Effector memory CD8-positive, alpha-beta T cell (primary cell): ENCODE measurements around the gene SDK1.
A peak's percentile ranks its signal among the peaks of the same experiment; 100 is the strongest.

Experiments
- ATAC-seq: fragments of 150-1000 bp; cut with Tn5 transposase; replicated peaks from 2 replicates; pipeline ENCODE4 v1.10.0; 2021; ENCODE audit warnings: mild to moderate bottlenecking, moderate library complexity
- DNase-seq, 3 experiments: peaks; one replicate each; pipeline ENCODE4 v3.0.0; 2021
- H3K27ac Mint-ChIP-seq, 2 donors: one replicate each; pipeline ENCODE4 v1.8.0; 2022; ENCODE audit warnings: mild to moderate bottlenecking in 2 of 2, mixed read lengths in 2 of 2, moderate library complexity in 2 of 2
- H3K27me3 Mint-ChIP-seq, 2 donors: one replicate each; pipeline ENCODE4 v1.8.0; 2022; ENCODE audit warnings: mixed read lengths in 2 of 2
- H3K36me3 Mint-ChIP-seq: one replicate; pipeline ENCODE4 v1.8.0; 2022; ENCODE audit warnings: mild to moderate bottlenecking, moderate library complexity, mixed read lengths; ENCODE audit not compliant: insufficient read depth
- H3K4me1 Mint-ChIP-seq, 2 donors: one replicate each; pipeline ENCODE4 v1.8.0; 2022; ENCODE audit warnings: low read depth in 2 of 2, mixed read lengths in 2 of 2
- H3K4me3 Mint-ChIP-seq, 2 donors: one replicate each; pipeline ENCODE4 v1.8.0; 2022; ENCODE audit warnings: mild to moderate bottlenecking in 2 of 2, mixed read lengths in 2 of 2, moderate library complexity in 2 of 2
- H3K9me3 Mint-ChIP-seq, 2 donors: one replicate each; pipeline ENCODE4 v1.8.0; 2022; ENCODE audit warnings: mixed read lengths in 2 of 2

The SDK1 gene

DNA sequence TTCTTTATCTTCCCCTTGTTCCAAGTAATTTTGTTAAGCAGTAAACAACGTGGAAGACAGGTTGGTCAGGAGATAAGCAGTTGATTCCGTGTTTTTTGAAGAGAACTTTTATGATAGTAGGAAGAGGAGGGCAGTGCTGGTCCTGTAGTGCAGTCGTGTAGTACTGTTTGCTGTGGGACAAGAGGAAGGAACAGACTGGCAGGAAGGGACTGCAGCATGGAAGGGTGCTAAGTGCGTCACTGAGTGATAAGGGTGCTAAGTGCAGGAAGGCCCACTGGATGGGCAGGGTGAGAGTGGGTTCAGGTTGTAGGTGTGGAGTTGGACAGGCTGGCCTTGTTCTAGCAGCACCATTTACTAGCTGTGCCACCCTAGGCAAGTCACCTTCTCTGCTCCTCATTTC is 125.0 kb downstream of the SDK1 start:
- DNase-seq = no peak
- no peak overlapping the region for H3K27ac Mint-ChIP-seq
- H3K4me3 Mint-ChIP-seq = no peak overlapping the region
- no peaks in the 10 kb centered on the region for H3K36me3 Mint-ChIP-seq
- H3K4me1 Mint-ChIP-seq = peaks cover 0 to 3% of the 10 kb centered on the region in 2 donors
- peaks cover 0 to 3% of the 10 kb centered on the region in 2 donors for H3K9me3 Mint-ChIP-seq
- ATAC-seq = no peak
- H3K27me3 Mint-ChIP-seq = no peaks in the 10 kb centered on the region

DNA sequence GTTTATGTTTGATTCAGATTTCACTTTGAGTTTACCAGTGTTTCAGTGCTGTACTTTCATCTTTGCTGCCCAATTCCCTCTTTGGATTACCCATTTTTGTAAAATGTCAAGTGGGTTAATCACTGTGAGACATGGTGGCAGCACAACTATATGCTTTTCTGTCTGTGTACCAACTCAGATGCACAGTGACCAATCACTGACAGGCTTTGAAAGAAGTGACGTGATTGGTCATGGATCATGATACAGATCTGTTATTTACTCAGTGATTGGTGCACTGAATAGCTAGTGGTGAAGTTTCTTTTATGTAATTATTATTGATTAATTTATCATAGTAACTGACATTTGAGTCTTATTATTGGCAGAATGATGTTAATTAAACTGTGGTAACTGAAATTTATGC is 126.9 kb downstream of the SDK1 start:
- no peak for ATAC-seq
- no peaks in the 10 kb centered on the region for H3K9me3 Mint-ChIP-seq
- peaks cover 0 to 3% of the 10 kb centered on the region in 2 donors for H3K4me1 Mint-ChIP-seq
- no peak overlapping the region for H3K4me3 Mint-ChIP-seq
- no peak for DNase-seq
- no peaks in the 10 kb centered on the region for H3K36me3 Mint-ChIP-seq
- H3K27ac Mint-ChIP-seq = peak overlapping the region in 1 of 2 donors; percentile 57
- H3K27me3 Mint-ChIP-seq = no peaks in the 10 kb centered on the region

DNA sequence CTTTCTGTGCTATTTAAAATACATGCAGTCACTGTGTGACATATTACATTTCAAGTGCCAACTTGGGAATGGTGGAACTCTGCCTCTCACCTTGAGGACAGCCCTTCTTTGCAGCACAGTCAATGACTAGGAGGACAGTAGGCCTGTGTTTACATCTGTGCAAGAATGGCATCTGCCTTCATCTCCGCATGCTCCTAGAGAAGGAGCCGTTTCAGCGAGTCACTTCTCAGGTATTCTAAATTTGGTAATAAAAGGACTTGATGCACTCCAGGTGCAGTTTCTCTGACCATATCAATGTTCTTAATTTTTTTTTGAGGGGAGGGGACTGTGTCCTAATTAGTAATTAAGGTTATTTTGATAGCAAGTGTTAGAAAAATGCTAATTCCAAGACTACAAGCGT is 128.9 kb downstream of the SDK1 start:
- H3K9me3 Mint-ChIP-seq = no peaks in the 10 kb centered on the region
- ATAC-seq = no peak

DNA sequence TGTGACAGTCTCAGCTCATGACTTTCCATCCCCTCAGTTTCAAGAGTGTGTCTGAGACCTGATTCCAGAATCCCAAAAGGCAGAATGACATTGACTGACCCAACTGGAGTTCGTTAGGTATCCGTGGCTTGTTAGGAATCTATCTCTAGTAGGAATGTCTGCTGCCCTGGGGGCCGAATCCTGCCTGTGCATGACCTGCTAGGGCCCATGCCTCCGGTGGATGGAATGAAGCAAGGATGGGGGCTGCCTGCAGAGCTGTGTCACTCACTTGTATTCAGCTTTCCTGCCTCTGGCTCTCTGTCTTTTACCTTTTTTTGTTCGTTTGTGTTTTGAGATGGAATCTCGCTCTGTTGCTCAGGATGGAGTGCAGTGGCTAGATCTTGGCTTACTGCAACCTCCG is 129.5 kb downstream of the SDK1 start:
- Mint-ChIP-seq H3K36me3 (no peaks in the 10 kb centered on the region), H3K27me3 (peaks cover 0 to 7% of the 10 kb centered on the region in 2 donors), H3K4me1 (peaks cover 0 to 3% of the 10 kb centered on the region in 2 donors), H3K9me3 (no peaks in the 10 kb centered on the region), H3K4me3 (no peak overlapping the region), H3K27ac (no peak overlapping the region)
- no peak for ATAC-seq
- DNase-seq = no peak

More for the DNA sequence above, 128.9 kb downstream of the SDK1 start:
- no peaks in the 10 kb centered on the region for H3K36me3 Mint-ChIP-seq
- no peak overlapping the region for H3K4me3 Mint-ChIP-seq
- H3K4me1 Mint-ChIP-seq = peaks cover 0 to 3% of the 10 kb centered on the region in 2 donors
- H3K27ac Mint-ChIP-seq = no peak overlapping the region
- peaks cover 0 to 7% of the 10 kb centered on the region in 2 donors for H3K27me3 Mint-ChIP-seq
- no peak for DNase-seq

DNA sequence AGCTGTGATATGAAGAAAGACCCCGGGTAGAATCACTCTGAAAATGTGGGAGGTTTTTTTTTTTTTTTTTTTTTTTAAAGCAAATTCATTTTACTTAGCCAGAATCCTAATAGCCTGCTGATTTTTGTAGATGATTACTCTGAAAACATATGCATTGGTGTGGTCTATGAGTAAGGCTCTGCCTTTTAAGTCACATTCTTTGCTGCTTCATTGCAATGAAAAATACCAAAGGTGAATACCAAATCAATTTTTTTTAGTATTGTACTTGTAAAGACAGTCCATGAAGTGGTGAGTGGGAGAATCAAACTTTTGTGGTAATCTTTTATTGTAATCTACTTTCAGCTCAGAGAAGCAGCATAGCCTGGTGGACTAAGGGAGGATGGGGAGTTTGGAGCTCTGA is 130.3 kb downstream of the SDK1 start:
- no peak for ATAC-seq
- peaks cover 0 to 7% of the 10 kb centered on the region in 2 donors for H3K27me3 Mint-ChIP-seq
- H3K36me3 Mint-ChIP-seq = no peaks in the 10 kb centered on the region
- no peak overlapping the region for H3K27ac Mint-ChIP-seq
- H3K9me3 Mint-ChIP-seq = no peaks in the 10 kb centered on the region
- no peak for DNase-seq
- H3K4me1 Mint-ChIP-seq = peaks cover 0 to 3% of the 10 kb centered on the region in 2 donors
- H3K4me3 Mint-ChIP-seq = no peak overlapping the region

DNA sequence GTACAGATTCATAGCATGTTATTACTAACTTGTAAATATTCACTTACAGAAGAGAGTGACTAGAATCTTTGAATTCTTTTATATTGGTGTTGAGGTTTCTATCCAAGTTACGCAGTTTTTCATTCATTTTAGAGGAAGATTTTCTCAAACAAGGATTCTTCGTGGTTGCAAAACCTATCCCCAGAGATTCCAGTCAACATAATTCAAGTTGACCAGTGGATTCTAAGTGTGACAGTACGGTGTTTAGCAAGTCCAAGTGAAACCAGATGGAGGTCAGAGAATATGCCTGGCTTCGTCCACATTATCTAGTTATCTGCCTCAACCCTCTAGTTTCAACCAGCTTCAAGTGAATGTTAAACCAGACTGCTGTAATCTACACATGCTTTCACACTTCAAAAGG is 131.9 kb downstream of the SDK1 start:
- Mint-ChIP-seq H3K9me3 (no peaks in the 10 kb centered on the region), H3K36me3 (no peaks in the 10 kb centered on the region), H3K27ac (no peak overlapping the region), H3K4me1 (peaks cover 0 to under 1% of the 10 kb centered on the region in 2 donors), H3K27me3 (peaks cover under 1 to 7% of the 10 kb centered on the region in 2 donors), H3K4me3 (no peak overlapping the region)
- DNase-seq (no peak), ATAC-seq (no peak)

DNA sequence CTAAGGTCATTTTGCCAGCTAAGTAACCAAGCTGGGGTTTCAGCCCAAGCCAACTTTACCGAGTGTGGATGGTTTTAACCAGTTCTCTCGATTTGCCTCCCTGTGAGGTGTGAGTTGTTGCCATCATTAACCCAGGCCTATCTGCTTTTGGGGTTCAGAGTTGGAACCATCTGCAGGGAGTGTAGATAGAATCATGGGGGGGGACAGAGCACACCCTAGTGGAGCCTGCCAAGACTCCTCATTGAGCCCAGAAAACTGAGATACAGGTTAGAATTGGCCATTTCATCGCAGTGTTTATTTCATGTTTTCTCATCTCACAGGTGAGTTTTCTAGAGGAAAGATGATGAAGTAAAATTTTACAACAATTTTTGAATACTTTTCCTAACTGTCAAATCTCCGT is 133.6 kb downstream of the SDK1 start:
- no peak overlapping the region for H3K27ac Mint-ChIP-seq

DNA sequence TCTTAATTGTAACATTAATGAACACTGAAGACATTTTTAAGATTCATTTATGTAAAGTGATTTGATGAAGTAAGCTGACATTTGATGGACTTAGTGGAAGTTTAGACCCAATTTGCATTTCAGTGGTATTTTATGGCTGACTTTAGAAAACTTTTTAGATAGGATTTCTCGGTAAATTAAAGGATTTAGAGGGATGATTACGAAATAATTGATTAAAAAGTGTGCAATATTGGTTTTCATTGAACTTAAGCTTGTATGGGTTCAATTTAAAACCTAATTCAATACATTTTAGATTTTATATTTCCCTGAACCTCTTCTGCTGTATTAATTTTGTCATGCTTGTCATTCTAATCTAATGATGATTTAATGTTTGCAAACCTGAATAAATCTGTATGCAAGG is 135.1 kb downstream of the SDK1 start:
- H3K4me1 Mint-ChIP-seq = no peaks in the 10 kb centered on the region
- ATAC-seq (no peak), DNase-seq (no peak)
- H3K9me3 Mint-ChIP-seq = no peaks in the 10 kb centered on the region
- H3K4me3 Mint-ChIP-seq = no peak overlapping the region
- no peak overlapping the region for H3K27ac Mint-ChIP-seq
- no peaks in the 10 kb centered on the region for H3K36me3 Mint-ChIP-seq
- H3K27me3 Mint-ChIP-seq = peaks cover 16 to 37% of the 10 kb centered on the region in 2 donors

More for the DNA sequence above, 133.6 kb downstream of the SDK1 start:
- Mint-ChIP-seq H3K4me3 (no peak overlapping the region), H3K4me1 (no peaks in the 10 kb centered on the region), H3K36me3 (no peaks in the 10 kb centered on the region), H3K9me3 (no peaks in the 10 kb centered on the region), H3K27me3 (peaks cover 16 to 24% of the 10 kb centered on the region in 2 donors)
- DNase-seq (no peak), ATAC-seq (no peak)

DNA sequence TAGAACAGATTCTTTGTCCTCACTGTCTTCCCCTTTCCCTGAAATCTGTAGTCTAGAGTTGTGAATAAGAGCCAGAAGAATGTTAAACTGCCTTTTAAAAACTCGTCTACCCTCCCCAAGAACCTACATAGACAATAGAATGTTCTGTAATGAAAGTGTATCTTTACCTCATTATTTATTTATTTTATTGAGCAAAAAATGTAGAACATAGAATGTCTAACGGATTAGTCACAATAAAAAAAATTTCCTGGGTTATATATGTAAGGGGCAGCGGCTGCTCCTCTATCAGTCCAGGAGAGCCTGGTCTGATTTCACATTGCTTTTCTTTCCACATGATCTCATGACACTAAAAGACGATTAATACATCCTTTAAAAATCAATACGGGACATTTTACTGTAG is 135.7 kb downstream of the SDK1 start:
- ATAC-seq (no peak), DNase-seq (no peak)
- Mint-ChIP-seq H3K4me3 (no peak overlapping the region), H3K27ac (no peak overlapping the region), H3K27me3 (peaks cover 17 to 42% of the 10 kb centered on the region in 2 donors), H3K9me3 (no peaks in the 10 kb centered on the region), H3K4me1 (no peaks in the 10 kb centered on the region), H3K36me3 (no peaks in the 10 kb centered on the region)

DNA sequence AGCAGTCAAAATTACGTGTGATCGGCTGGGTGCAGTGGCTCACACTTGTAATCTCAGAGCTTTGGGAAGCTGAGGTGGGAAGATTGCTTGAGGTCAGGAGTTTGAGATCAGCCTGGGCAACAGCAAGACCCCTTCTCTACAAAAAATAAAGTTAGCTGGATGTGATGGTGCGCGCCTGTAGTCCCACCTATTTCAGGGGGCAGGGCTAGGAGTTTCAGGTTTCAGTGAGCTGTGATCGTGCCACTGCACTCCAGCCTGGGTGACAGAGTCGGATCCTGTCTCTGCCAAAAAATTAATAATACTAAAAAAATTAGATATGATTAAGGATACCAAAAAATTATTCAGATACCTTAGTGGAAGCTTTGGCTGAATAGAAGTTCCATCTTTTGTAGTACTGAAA is 136.4 kb downstream of the SDK1 start:
- no peak overlapping the region for H3K4me3 Mint-ChIP-seq
- H3K36me3 Mint-ChIP-seq = no peaks in the 10 kb centered on the region
- peaks cover 21 to 49% of the 10 kb centered on the region in 2 donors for H3K27me3 Mint-ChIP-seq
- no peaks in the 10 kb centered on the region for H3K4me1 Mint-ChIP-seq
- H3K9me3 Mint-ChIP-seq = no peaks in the 10 kb centered on the region
- no peak overlapping the region for H3K27ac Mint-ChIP-seq
- ATAC-seq (no peak), DNase-seq (no peak)

DNA sequence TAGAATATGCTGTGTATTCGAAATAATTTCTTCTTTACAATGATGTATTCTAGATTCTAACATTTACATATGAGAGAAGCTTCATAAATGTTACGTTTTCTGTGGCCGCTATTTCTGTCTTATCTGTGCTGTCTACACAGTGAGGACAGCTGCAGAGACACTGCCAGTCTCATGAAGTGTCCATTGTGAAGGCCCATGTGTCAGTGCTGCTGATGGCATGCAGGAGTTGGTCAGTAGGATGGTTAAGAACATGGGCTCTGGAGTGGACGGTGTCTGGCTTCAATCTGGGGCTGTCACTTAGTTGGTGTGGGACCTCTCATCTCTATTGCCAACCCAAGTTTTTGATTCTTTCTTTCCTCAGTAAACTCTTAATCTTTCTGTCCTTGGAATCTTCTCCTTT is 137.3 kb downstream of the SDK1 start:
- no peaks in the 10 kb centered on the region for H3K36me3 Mint-ChIP-seq
- no peak overlapping the region for H3K4me3 Mint-ChIP-seq
- no peaks in the 10 kb centered on the region for H3K4me1 Mint-ChIP-seq
- no peaks in the 10 kb centered on the region for H3K9me3 Mint-ChIP-seq
- H3K27me3 Mint-ChIP-seq = peaks cover 27 to 55% of the 10 kb centered on the region in 2 donors
- DNase-seq (no peak), ATAC-seq (no peak)
- H3K27ac Mint-ChIP-seq = no peak overlapping the region

DNA sequence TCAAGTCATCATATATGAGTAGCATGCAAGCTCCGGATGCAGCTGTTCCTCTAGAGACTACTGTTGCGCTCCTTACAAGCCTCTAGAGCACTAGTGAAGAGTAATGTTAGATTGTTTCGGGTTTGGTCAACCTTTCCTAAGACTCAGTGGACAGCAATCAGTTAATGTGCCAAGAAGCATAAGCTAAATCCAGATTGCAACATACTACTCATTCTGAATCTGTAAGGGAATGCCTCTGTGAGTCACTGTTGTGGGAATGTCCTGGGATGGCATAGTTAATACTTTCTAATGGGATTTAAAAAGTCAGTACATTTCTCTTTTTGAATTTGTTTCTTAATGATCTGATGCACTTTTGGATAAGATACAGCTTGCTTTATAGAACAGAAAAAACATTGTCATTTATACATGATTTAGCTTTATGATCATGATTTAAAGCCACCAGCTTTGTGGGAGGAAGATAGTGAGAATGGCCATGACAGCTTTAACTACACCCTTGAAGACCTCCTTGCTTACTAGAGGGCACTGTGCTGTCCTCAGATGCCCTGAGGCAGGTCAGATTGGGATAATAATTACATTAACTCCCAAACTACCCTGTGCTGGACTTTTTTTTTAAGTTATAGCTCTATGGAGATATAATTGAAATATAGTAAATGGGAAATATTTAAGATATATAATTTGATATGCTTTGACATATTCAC is 138.4 kb downstream of the SDK1 start:
- no peaks in the 10 kb centered on the region for H3K9me3 Mint-ChIP-seq
- no peak for DNase-seq
- peaks cover 34 to 57% of the 10 kb centered on the region in 2 donors for H3K27me3 Mint-ChIP-seq

DNA sequence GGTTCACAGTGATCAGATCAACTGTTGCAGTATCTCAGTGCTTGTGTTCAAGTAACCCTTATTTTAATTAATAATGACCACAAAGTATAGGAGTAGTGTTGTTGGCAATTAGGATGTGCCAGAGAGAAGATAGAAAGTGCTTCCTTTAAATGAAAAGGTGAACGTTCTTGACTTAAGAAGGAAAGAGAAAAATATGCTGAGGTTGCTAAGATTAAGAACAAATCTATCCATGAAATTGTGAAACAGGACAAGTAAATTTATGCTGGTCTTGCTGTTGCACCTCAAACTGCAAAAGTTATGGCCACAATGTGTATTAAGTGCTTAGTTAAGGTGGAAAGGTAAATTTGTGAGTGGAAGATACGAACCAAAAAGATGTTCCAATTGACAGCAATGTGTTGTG is 139.5 kb downstream of the SDK1 start:
- no peak overlapping the region for H3K27ac Mint-ChIP-seq
- H3K4me3 Mint-ChIP-seq = no peak overlapping the region
- no peaks in the 10 kb centered on the region for H3K4me1 Mint-ChIP-seq
- ATAC-seq = no peak
- no peaks in the 10 kb centered on the region for H3K36me3 Mint-ChIP-seq
- H3K9me3 Mint-ChIP-seq = no peaks in the 10 kb centered on the region
- peaks cover 37 to 61% of the 10 kb centered on the region in 2 donors for H3K27me3 Mint-ChIP-seq
- DNase-seq = no peak

More for the DNA sequence above, 138.4 kb downstream of the SDK1 start:
- no peak for ATAC-seq
- Mint-ChIP-seq H3K27ac (no peak overlapping the region), H3K4me3 (no peak overlapping the region), H3K36me3 (no peaks in the 10 kb centered on the region), H3K4me1 (no peaks in the 10 kb centered on the region)

DNA sequence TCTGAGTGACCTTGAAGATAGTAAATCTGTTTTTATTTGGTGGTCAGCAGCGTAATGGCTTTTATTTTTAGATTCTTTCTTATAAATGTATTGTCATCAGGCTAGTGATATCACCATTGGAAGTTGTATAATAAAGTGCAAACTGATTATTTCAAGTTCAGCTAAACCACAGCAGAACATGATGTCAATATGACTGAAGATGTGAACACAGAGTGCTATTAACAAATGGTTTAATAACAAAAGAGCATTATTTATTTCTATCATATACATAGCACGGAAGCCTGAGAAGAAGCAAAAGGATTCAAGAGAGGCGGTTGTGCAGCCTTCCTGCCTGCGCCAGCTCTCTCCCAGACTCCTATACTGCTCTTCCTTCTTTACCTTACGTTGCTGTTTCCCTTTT is 142.7 kb downstream of the SDK1 start:
- Mint-ChIP-seq H3K27me3 (peaks cover 30 to 53% of the 10 kb centered on the region in 2 donors), H3K9me3 (peaks cover 0 to 5% of the 10 kb centered on the region in 2 donors), H3K4me1 (no peaks in the 10 kb centered on the region), H3K36me3 (no peaks in the 10 kb centered on the region), H3K27ac (no peak overlapping the region), H3K4me3 (no peak overlapping the region)
- no peak for ATAC-seq
- no peak for DNase-seq
